ENCODE results near the gene PPP2R5B. TPM values are rescaled to one million over a fixed set of nuclear protein-coding genes. Genes with fewer than 3 reads are reported as not detected.

PPP2R5B gene
- total and polyA plus RNA-seq, 9 of the 15 experiments (the other 6 are each of a cell fraction or from before 2014, with no cell fraction given), result 0.10 to 7.8 (median 3.3) TPM

GRCh38 chr11:64906314-64906635, 18.2 kb upstream of the PPP2R5B start:
- intact Hi-C loops (cut with micrococcal nuclease) (no loop called here), in situ Hi-C loops (cut with MboI) (no loop called here)
- H3K79me2 ChIP-seq (ENCODE audit: control insufficient read depth, insufficient read depth, low read length), result no peaks in the 10 kb centered on the region
- H3K4me1 ChIP-seq (replicated peaks in 1 of 2; ENCODE audit: control insufficient read depth in 2 of 2, insufficient read depth in 2 of 2, low read length in 2 of 2), result peaks cover 0 to 28% of the 10 kb centered on the region in 2 experiments; a peak in 2 of 5 replicates
- no peaks in the 10 kb centered on the region for H4K20me1 ChIP-seq (replicated peaks; ENCODE audit: control insufficient read depth, insufficient read depth, low read length)
- ChIA-PET CTCF (ENCODE audit: low intra/inter-chr PET ratio) (no interaction called here), POLR2A (interaction anchor here (1.1 to 1.2 kb wide), 2 partner anchors 10 to 17 kb away, joined by 4 to 5 read pairs; no protein-coding TSS in a partner anchor)
- TF ChIP-seq RBFOX2 (IDR thresholded peaks at IDR 0.05; ENCODE audit: low read depth, low read length) (peak; percentile 16; the same call in 1 of the 2 replicates), ZFP1 (CRISPR knock-in tag; IDR thresholded peaks at IDR 0.05) (no peak)
- H3K9me1 ChIP-seq (ENCODE audit: control insufficient read depth, insufficient read depth, low read length), result no peaks in the 10 kb centered on the region
- H3K27ac ChIP-seq (ENCODE audit: extremely low read depth, low read depth, low read length), result no peak overlapping the region
- H3K36me3 ChIP-seq (ENCODE audit: control insufficient read depth, insufficient read depth, low read length), result peaks cover 83% of the 10 kb centered on the region; the same call in 2 of the 3 replicates
- H3K27me3 ChIP-seq (ENCODE audit: control insufficient read depth in 2 of 2, insufficient read depth in 2 of 2, low read length in 2 of 2), result no peaks in the 10 kb centered on the region
- no peak overlapping the region for H3K4me3 ChIP-seq
- ATAC-seq (no peak), DNase-seq (ENCODE audit: extremely low read depth in 1 of 4, low spot score in 3 of 4) (no peak), FAIRE-seq (no peak)
- H3K4me2 ChIP-seq (ENCODE audit: insufficient read depth, low read length), result no peak overlapping the region
- H2AFZ ChIP-seq (ENCODE audit: low read depth, low read length), result no peak overlapping the region
- H3K9ac ChIP-seq (ENCODE audit: insufficient read depth in 1 of 2, low read depth in 2 of 2, low read length in 2 of 2), result no peak overlapping the region
- BruUV-seq (replicated peaks), result no TSS peak
- no peaks in the 10 kb centered on the region for H3K9me3 ChIP-seq (replicated peaks; ENCODE audit: control insufficient read depth, insufficient read depth, low read depth, low read length)
- 93% methylated on average over 11 of the region's 13 CpGs for WGBS (ENCODE audit: insufficient coverage, low coverage, missing lambda C conversion rate)

GRCh38 chr11:64908766-64909165, 15.7 kb upstream of the PPP2R5B start:
- Histone ChIP-seq H3K4me3 (no peak overlapping the region), H3K79me2 (ENCODE audit: control insufficient read depth, insufficient read depth, low read length) (no peaks in the 10 kb centered on the region), H2AFZ (ENCODE audit: low read depth, low read length) (no peak overlapping the region), H3K27me3 (ENCODE audit: control insufficient read depth in 2 of 2, insufficient read depth in 2 of 2, low read length in 2 of 2) (no peaks in the 10 kb centered on the region), H3K27ac (ENCODE audit: extremely low read depth, low read depth, low read length) (no peak overlapping the region), H3K9ac (ENCODE audit: insufficient read depth in 1 of 2, low read depth in 2 of 2, low read length in 2 of 2) (no peak overlapping the region; a peak in 1 of 4 replicates), H3K9me1 (ENCODE audit: control insufficient read depth, insufficient read depth, low read length) (peaks cover 5% of the 10 kb centered on the region), H3K9me3 (replicated peaks; ENCODE audit: control insufficient read depth, insufficient read depth, low read depth, low read length) (no peaks in the 10 kb centered on the region), H3K4me1 (replicated peaks in 1 of 2; ENCODE audit: control insufficient read depth in 2 of 2, insufficient read depth in 2 of 2, low read length in 2 of 2) (peaks cover 0 to 29% of the 10 kb centered on the region in 2 experiments; a peak in 2 of 5 replicates), H4K20me1 (replicated peaks; ENCODE audit: control insufficient read depth, insufficient read depth, low read length) (no peaks in the 10 kb centered on the region), H3K4me2 (ENCODE audit: insufficient read depth, low read length) (no peak overlapping the region), H3K36me3 (ENCODE audit: control insufficient read depth, insufficient read depth, low read length) (peaks cover 84% of the 10 kb centered on the region; the same call in 2 of the 3 replicates)
- TF ChIP-seq TCF15 (CRISPR knock-in tag; IDR thresholded peaks at IDR 0.05), result no peak
- ChIA-PET POLR2A (no interaction called here), CTCF (ENCODE audit: low intra/inter-chr PET ratio) (interaction anchor here (0.7 kb wide), 1 partner anchor 86 kb away, joined by 3 read pairs; no protein-coding TSS in a partner anchor)
- no peak for ATAC-seq
- no peak for FAIRE-seq
- DNase-seq (ENCODE audit: extremely low read depth in 1 of 4, low spot score in 3 of 4), result no peak
- WGBS (ENCODE audit: insufficient coverage, low coverage, missing lambda C conversion rate), result 90% methylated on average over 5 of the region's 11 CpGs
- BruUV-seq (replicated peaks), result no TSS peak
- in situ Hi-C loops (cut with MboI), result no loop called here
- intact Hi-C loops (cut with micrococcal nuclease), result no loop called here
